GM18526 (cell line): ENCODE measurements around the gene NDUFS5.

Experiments
- POLR2A ChIP-seq: IDR thresholded peaks from 3 replicates; pipeline ENCODE4 v1.6.1; 2011; ENCODE audit not compliant: insufficient read length; ENCODE audit errors: extremely low read depth

Gene NDUFS5

DNA sequence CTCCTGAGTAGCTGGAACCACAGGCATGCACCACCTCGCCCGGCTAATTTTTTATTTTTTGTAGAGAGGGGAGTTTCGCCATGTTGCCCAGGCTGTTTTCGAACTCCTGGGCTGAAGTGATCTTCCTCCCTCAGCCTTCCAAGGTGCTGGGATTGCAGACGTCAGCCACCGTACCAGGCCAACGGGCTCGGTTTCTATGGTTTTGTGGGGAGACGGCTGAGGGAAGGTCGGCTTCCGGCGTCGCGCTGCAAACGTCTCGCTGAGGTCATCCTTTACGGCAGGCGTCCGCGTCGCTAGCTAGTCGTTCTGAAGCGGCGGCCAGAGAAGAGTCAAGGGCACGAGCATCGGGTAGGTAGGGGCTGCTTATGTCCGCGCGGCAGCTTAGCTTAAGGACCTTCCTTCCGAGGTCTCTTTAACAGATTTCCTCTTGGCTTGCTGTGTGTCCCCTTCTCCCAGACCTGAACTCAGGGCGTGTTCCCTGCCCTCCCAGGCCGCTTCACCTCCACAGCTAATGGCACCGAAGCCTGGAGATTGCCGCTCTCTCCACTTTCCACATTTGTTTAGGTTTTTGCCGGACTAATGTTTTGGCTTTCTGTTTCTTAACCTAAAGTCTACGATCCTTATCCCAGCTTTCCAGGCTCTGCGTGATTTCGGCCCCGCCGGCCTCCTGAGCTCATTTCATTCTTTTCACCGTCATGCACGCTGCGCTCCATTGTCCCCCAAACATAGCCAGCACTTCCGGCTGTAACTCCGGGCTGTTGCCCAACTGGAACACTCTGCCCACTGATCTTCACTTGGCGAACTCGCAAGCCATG is at the start of gene NDUFS5:
NDUFS5 (plus strand) TSS at position 300 of the 815 bp plus-strand sequence. CDS start 2,375 bp downstream, outside the sequence.
- TF ChIP-seq POLR2A = peak; percentile 87

DNA sequence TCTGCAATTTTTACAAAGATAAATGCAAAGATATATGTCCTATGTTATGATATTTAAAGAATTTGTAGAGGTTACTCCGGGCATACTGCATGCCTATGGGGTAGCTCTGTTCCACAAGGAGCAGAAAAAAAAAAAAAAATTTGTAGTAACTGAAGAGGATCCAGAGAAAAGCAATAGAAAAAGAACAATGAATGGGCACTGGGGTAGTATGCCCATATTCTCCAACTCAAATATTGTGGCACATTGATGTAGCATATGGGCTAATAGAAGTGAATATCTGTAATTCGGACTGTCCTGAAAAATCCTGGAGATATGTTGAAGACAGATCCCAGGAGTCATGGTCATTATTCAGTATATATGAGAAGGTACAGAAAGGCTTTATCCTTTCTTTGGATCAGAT is 36.2 kb upstream of the NDUFS5 start:
- no peak for TF ChIP-seq POLR2A

DNA sequence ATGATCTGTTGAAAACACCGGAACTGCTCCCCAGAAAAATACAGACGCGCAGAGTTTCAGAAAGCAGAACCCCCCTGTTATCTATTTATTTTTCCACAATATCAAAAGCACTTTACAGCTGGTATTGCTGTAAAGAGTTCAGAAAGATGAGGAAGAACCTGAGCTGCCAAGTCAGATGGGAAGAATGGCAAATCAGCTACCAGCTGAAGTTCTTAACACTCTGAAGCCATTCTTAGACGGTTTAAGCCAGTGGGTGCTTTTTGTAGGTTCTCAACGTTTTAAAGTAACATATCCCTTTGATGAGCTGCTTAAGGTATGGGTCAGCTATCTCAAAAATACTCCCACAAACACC is 35.8 kb upstream of the NDUFS5 start:
- no peak for TF ChIP-seq POLR2A

DNA sequence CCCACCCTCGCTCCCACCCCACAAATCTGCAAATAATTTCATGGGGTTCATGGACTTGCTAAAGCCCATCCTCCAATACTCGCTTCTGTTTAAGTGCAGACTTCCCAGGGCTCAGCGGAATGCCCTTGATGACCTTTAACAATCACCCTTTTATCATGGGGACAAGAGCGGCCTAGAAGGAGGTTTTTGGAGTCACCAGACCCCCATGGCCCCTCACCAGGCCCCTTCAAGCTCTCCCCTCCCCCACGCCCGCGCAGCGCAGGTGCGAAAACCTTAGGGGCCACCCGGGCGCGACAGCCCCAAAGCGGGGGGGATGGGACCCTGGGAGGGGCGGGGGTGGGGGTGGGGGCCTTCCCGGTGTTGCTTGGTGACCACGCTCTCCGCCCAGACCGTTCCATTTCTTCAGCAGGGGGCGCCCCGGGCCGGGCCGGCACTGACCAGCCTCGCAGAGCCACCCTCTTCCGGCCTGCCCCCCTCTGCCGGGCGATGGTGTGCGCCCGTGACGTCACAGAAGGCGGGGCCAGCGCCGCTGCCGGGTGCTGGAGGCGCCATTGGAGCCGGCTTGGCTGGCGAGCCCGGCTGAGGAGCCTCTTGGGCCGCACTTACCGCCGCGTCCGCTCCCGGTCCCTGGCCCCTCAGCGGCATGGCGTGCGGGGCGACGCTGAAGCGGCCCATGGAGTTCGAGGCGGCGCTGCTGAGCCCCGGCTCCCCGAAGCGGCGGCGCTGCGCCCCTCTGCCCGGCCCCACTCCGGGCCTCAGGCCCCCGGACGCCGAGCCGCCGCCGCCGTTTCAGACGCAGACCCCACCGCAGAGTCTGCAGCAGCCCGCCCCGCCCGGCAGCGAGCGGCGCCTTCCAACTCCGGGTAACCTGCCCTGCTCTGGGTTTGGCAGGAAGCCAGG is 35.2 kb upstream of the NDUFS5 start, which contains the start of gene AKIRIN1:
AKIRIN1 (plus strand) TSS at position 539 of the 900 bp plus-strand sequence; CDS start at position 644, 105 bp downstream.
- TF ChIP-seq POLR2A = peak; percentile 95

DNA sequence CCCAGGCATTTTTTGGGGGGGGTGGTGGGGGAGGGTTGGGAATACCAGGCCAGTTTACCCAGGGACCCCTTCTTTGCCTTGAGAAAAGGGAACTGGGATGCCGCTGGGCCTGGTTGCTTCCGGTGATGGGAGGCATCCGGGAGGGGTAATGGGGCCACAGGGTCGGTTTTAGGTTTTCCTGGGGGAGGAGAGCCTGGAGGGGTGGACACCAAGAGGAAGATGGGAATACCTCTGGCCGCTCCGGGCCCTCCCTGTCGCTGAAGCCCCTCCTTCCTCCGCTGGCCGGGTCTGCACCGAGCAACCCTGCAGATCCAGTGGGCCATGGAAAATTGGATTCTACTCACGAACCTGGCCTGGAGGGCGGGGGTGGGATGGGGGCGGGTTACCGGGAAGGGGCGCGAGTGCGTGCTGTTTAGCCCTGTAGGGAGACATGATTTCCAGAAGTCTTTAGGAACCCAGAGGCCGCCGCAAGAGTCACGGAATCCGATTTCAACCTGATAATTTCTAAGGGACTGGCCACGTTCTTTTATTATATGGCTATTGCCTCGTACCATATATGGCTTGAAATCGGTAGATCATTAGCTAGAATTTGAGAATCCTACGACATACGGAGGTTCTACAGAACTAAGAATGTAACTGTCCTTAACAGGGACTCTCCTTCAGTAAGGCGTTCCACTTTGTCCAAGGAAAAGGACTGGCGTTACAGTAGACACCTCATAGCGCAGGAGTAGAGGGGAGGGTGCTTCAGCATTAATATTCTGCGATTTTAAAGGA is 34.3 kb upstream of the NDUFS5 start:
- no peak for TF ChIP-seq POLR2A

DNA sequence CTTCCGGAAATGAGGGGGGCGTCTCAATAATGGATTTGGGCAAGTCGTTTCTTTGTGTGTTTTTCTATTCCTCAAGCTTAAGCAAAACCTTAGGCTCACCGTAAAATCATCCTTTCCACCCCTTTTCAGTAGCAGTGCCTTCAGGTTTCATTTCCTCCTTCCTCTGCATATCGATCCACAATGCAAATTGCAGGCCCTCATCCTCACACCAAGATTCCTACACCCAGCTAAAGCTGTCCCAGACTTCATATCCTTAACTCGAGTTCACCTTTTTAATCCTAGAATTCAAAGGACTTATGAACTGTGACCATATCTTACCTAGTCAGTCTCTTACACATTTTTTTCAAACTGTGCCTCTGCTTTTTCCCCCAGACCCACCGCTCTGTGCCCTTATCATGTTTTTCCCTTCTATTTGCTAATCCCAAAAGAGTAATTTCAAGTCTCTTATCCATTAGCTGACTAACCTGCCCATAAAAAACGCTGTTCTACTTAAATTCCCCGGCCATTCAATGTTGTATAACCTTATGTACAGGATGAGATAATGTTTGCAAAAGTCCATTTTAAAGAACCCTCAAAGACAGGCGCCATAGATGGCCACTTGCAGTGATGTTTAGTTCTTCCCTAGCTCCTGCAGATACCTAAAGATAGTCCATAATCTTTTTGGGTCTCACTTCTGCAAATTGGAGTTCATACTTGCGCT is 33.6 kb upstream of the NDUFS5 start:
- no peak for TF ChIP-seq POLR2A

DNA sequence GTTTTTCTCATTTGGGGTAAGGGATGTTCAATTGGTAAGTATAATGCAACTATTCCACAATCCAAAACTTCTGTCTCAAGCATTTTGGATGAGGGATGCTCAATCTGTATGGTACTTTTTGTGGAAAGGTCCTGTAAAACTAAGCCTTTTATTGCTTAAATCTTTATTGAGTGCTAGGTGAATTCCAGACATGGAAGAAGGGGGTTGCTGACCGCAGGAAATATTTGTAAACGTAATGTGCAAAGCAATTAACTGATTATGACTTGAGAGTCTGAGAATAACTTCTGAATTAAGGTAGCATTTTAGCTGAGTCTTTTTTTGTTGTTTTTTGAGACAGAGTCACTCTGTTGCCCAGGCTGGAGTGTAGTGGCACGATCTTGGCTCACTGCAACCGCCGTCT is 32.0 kb upstream of the NDUFS5 start:
- no peak for TF ChIP-seq POLR2A

DNA sequence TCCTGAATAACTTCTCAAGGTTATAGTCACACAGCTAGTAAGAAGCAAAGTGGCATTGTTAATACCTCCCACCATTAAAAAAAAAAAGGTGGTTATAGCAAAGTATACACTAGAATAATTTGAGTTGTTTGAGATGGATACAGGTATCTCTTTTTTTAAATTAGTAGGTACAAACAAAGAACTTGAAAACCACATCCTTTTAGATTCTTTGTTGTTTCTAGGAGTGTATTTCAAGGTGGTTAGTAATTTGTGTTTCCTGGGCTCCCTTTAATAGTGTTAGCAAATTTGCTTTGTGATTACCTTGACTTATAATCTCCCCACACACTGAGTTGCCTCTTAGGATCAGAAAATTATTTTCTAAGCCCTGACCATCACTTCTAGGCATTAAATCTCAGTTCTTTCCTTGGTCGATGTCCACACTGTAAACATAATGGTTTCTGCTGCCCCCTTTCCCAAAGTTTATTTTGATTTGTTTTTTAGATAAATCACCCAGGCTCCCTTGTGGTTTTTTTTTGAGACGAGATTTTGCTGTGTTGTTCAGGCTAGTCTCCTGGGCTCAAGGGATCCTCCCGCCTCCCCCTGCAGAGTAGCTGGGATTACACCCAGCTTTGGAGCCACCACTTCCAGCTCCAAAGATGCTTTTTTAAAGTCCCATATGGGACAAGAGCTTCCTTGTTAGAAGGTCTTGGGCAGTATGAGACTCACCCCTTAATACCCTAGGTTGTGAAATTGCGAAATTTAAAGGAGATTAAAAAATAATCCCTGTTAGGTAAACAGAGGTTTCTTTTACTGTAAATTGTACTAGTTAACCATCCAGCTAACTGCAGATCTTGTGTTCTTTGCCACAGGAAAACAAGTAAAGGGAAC is 28.9 kb upstream of the NDUFS5 start:
- no peak for TF ChIP-seq POLR2A

DNA sequence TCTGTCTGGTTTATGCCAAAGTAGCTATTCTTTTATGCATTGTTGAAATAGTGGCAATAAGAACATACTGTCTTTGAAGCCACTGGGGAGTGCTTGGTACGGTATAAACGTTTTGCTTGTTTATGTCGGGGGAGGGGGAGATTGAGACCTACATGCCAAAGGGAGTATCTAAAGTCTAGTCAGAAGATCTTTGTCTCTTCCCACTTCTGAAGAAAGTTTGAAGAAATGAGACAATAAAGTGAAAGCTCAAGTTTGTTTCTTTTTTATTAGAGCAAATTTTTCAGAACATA is 28.3 kb upstream of the NDUFS5 start:
- TF ChIP-seq POLR2A = no peak

DNA sequence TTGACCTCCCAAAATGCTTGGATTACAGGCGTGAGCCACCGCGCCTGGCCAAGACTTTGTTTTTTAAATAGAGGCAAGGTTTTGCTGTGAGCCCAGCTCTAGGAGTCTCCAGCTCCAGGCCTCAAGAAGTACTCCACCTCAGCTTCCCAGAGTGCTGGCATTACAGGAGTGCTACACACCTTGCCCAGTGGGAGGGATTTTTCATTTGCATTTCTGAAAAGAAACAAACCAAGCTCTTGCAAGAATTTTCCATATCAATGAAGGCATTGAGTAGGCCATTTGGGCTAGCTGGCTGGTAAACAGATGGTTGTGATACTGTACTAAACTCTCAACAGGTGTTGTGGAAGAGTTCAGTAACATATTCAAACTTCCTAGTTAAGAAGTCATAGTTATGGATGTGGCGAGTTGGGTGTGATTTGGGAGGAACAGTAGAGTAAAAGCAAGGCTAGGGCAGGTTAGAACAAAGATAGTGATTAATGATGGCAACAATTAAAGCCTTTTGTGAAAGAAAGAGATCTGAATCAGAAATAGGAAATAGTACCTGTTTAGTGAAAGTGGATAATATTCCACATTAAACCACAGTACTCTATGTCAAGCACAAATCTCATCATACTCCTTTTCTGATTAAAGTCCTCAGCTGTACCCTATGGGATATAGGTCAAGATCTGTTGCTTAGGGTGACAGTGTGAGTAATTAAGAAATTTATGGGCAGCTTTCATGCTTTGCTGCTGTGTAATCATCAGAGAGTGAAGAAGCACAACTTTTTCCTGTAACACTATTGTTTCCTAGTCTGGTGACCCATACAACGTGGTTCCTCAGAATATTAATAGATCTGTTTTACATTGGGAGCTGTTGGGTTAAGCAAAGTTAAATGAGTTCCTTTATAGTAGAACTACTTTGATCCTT is 24.4 kb upstream of the NDUFS5 start:
- no peak for TF ChIP-seq POLR2A

DNA sequence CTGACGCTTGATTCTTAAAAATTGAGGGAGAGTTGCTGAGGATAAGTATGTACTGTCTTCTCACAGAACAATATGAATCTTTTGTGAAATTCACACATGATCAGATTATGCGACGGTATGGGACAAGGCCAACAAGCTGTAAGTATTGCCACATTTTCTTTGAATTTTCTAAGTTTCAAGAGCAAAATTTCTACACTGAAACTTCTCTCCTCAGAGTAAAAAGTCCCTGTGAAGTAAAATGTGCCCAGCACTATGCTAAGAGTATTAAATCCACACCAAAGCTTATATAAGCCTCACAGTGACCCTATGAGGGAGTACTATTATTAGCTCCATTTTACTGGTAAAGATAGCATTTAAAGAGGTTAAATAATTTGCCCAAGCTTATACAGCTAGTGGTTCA is 22.9 kb upstream of the NDUFS5 start:
- TF ChIP-seq POLR2A = no peak

DNA sequence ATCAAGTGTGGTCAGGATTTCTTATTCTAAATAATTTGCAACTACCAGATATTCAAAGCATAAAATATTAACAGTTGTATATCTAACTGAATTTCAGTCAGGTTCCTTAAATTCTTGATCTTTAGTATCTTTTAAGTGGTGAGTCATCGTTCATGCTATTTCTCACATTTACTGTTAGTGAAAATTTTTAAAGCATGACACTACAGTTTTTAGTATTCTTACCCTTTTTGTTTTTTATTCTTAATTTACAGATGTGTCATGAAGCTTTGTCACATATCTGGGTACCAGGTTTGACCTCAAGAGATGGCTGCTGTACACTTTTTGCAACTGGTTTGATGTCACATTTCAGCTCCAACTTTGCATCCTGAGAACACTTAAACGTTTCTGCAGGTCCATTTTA is 22.4 kb upstream of the NDUFS5 start:
- no peak for TF ChIP-seq POLR2A

DNA sequence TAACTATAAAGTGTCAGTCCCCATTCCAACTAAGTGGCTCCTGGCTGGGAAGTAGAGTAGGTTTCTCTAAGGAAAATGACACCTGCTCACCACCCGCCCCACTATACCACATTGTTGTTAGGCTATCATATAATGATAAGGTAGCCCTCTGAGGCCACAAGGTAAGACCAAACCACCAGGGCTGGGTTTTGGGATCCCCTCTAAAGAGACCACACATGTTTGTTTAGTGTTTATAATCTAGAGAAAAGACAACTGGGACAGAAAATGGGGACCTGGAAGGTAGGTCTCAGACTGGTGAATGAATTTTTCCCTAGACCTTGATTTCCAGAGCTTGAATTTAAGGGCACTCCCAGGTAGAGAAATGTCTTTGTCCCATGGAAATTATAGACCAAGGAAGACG is 19.9 kb upstream of the NDUFS5 start:
- no peak for TF ChIP-seq POLR2A
